Measurements from ENCODE around the gene ZHX3. TPM values are rescaled to one million over a fixed set of nuclear protein-coding genes. Genes with fewer than 3 reads are reported as not detected.

ZHX3 gene
- total and polyA plus RNA-seq, 9 of the 15 experiments (the other 6 are each of a cell fraction or from before 2014, with no cell fraction given): 0.80 to 14.6 (median 4.9) TPM

- peak; percentile 75 for TF ChIP-seq ARID4B (CRISPR knock-in tag; IDR thresholded peaks at IDR 0.05)
- TF ChIP-seq PHF8 (IDR thresholded peaks at IDR 0.05; ENCODE audit: borderline replicate concordance, low read length): peak; percentile 45; the same call in 1 of the 2 replicates
- TF ChIP-seq ZNF318 (IDR thresholded peaks at IDR 0.05; ENCODE audit: borderline replicate concordance in 1 of 2, low read depth in 1 of 2): no peak
- TF ChIP-seq RB1 (IDR thresholded peaks at IDR 0.05; ENCODE audit: low read depth): 0 out of 2 replicates have a peak, but pooled peaks have one; percentile 38
Measured at GRCh38 chr20:41137614-41138474, 179.7 kb downstream of the ZHX3 start (continued).
